ENCODE results near the gene TIGD6.
"Not testable (repeated sequence)": the region's sequence is repeated elsewhere in the genome, so short reads cannot be mapped to it uniquely, and the experiment has no call there.

The TIGD6 gene

DNA sequence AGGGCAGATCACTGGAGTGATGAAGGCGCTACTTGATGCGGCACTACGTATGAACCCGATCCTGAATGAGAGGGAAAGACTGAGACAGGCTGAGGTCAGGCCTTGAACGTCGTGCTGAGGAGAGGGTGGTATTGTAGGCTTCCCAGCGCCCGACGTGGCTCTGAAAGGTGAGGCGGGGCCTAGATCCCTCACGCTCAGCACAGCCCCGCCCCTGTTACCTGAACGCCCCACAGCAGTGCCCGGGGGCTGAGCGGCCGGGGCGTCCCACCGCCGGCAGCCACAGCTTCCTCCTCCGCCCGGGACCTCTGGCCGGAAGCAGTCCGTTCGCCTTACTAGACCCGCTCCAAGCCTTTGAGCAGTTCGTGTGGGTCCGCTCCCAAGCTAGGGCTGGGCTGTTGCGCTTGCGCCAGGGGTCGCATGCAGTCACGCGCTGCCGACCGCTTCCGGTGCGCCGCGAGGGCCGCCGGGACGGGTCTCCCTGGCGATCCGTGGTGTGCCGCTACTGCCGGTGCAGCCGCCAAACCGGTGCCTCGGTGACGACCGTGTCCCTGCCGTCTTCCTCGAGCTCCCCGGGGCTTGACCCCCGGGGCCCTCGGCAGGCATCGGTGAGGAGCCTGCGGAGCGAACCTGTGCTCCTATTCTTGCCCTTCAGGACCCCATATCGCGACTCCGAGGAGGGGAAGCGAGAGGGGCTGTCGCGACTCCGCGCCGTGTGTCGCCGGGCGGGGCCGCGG, at the start of gene TIGD6, which contains the start of gene HMGXB3:
Gene TIGD6 (minus strand): TSS at position 399 of the 734 bp plus-strand sequence. CDS start 4,306 bp downstream, outside the sequence.
Gene HMGXB3 (plus strand): TSS at position 484 of the 734 bp plus-strand sequence. CDS start 4,114 bp downstream, outside the sequence.
- no peak for TF ChIP-seq JUND (IDR thresholded peaks at IDR 0.05; ENCODE audit: low read depth)
- in situ Hi-C loops (cut with HindIII; ENCODE audit: low pct_unique_long_range_greater_than_20kb, low sequenced_read_pairs), result no loop called here
- peak; percentile 93 to 95 for DNase-seq (ENCODE audit: low read depth in 1 of 2, low spot score in 1 of 2)

DNA sequence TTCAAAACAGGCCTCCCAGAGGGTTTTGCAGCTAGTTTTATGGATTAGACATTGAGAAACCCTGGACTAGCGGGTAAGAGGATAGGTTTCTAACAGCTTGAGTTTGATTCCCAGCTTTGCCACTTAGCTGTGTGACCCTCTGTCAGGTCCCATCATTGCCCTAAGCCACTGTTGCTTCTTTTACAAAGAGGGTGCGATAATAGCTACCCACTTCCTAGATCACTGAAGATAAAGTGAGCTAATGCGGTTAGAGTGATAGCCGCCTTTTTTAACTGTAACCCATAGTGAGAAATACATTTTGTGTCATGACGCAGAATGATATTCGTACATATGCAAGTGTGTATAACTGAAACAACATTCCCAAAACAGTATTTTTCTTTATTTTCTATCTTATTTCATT, 45.6 kb upstream of the TIGD6 start:
- in situ Hi-C loops (cut with HindIII; ENCODE audit: low pct_unique_long_range_greater_than_20kb, low sequenced_read_pairs), result no loop called here
- TF ChIP-seq JUND (IDR thresholded peaks at IDR 0.05; ENCODE audit: low read depth), result no peak
- no peak for DNase-seq (ENCODE audit: low read depth in 1 of 2, low spot score in 1 of 2)

- no peak for TF ChIP-seq JUND (IDR thresholded peaks at IDR 0.05; ENCODE audit: low read depth)
- DNase-seq (ENCODE audit: low read depth in 1 of 2, low spot score in 1 of 2), result no peak
- in situ Hi-C loops (cut with HindIII; ENCODE audit: low pct_unique_long_range_greater_than_20kb, low sequenced_read_pairs), result no loop called here
These were observed 45.1 kb upstream of the TIGD6 start for GRCh38 chr5:150045549-150045948.

- no peak for TF ChIP-seq JUND (IDR thresholded peaks at IDR 0.05; ENCODE audit: low read depth)
- in situ Hi-C loops (cut with HindIII; ENCODE audit: low pct_unique_long_range_greater_than_20kb, low sequenced_read_pairs), result no loop called here
- DNase-seq (ENCODE audit: low read depth in 1 of 2, low spot score in 1 of 2), result no peak
These were observed 44.3 kb upstream of the TIGD6 start for GRCh38 chr5:150044712-150045111.

DNA sequence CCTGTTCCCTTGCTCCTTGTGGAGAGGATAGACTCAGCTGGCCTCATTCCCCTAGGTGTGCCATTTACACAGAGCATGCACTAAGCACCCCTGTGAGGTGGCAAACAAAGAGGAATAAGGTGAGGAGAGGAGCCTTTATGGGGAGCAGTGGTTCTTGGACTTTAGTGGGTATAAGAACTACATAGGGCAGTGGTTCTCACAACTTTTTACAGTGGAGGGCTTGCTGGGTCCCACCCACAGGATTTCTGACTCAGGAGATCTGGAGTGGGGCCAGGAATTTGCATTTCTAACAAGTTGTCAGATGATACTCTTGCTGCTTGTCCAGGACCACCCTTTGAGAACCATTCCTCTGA, 43.9 kb upstream of the TIGD6 start:
- DNase-seq (ENCODE audit: low read depth in 1 of 2, low spot score in 1 of 2), result no peak
- no peak for TF ChIP-seq JUND (IDR thresholded peaks at IDR 0.05; ENCODE audit: low read depth)
- in situ Hi-C loops (cut with HindIII; ENCODE audit: low pct_unique_long_range_greater_than_20kb, low sequenced_read_pairs), result no loop called here

DNA sequence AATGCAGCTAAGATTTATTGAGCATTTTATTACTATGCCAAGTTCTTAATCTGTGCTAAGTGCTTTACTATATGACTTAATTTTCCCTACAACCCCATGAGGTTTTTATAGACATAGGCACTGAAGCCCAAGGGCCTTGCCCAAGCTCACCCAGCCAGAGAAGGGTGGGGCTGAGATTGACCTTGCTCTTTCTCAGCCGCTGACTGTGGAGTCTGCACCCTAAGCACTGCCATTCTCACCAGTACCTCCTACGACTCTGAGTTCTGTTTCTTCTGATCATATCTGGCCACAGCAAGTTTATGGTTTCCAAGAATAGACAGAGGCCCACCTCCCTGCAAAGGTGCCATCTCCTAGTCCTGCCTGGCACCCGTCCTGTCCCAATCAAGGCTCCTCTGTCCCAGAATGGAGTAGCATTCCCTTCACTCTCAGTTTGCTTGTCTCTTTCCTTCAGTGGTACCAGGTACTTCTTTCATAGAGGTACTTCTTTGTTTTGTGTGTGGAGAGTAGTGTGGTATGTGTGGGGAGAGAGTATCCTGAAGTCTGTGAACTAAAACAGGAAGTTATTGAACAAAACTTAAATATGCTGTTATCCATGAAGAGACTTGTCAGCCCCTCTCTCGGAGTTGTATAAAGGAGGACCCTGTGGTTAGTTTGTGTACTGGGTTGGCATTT, 43.3 kb upstream of the TIGD6 start:
- TF ChIP-seq JUND (IDR thresholded peaks at IDR 0.05; ENCODE audit: low read depth), result no peak
- no peak for DNase-seq (ENCODE audit: low read depth in 1 of 2, low spot score in 1 of 2)
- in situ Hi-C loops (cut with HindIII; ENCODE audit: low pct_unique_long_range_greater_than_20kb, low sequenced_read_pairs), result no loop called here

- TF ChIP-seq JUND (IDR thresholded peaks at IDR 0.05; ENCODE audit: low read depth), result no peak
- DNase-seq (ENCODE audit: low read depth in 1 of 2, low spot score in 1 of 2), result no peak
- in situ Hi-C loops (cut with HindIII; ENCODE audit: low pct_unique_long_range_greater_than_20kb, low sequenced_read_pairs), result no loop called here
These were observed 42.0 kb upstream of the TIGD6 start for GRCh38 chr5:150042459-150042858.

GRCh38 chr5:150038547-150038946, 38.1 kb upstream of the TIGD6 start:
- TF ChIP-seq JUND (IDR thresholded peaks at IDR 0.05; ENCODE audit: low read depth), result no peak
- DNase-seq (ENCODE audit: low read depth in 1 of 2, low spot score in 1 of 2), result peak in 1 of 2 experiments; percentile 56
- in situ Hi-C loops (cut with HindIII; ENCODE audit: low pct_unique_long_range_greater_than_20kb, low sequenced_read_pairs), result no loop called here

- in situ Hi-C loops (cut with HindIII; ENCODE audit: low pct_unique_long_range_greater_than_20kb, low sequenced_read_pairs), result no loop called here
- TF ChIP-seq JUND (IDR thresholded peaks at IDR 0.05; ENCODE audit: low read depth), result no peak
- DNase-seq (ENCODE audit: low read depth in 1 of 2, low spot score in 1 of 2), result no peak
These were observed 36.1 kb upstream of the TIGD6 start for GRCh38 chr5:150036513-150036912.

DNA sequence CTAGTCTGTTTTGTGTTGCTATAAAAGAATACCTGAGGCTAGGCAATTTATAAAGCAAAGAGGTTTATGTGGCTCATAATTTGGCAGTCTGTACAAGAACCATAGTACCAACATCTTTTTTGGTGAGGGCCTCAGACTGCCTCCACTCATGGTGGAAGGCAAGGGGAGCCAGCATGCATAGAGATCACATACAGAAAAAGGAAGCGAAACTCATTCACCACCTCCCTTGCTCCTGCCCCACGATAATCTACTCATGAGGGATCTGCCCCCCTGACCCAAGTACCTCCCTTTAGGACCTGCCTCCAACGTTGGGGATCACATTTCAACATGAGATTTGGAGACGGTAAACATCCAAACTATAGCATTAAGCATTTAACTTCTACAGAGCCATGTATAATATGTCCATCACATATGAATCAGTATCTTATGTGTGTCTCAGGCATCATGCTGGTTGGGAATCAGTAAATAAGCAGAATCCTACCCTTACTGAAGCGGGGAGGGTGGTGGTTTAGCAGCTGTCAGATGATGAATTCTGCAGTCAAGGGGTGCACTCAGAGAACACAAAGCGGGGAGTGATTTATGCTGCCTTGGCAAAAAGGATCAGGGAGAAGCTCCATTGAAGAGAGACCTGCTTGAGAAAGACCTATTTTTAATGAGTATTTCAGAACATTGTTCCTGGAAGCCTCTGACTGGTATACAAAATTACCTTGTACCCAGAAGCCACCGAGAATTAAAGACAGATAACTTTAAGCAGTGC, 34.9 kb upstream of the TIGD6 start:
- TF ChIP-seq JUND (IDR thresholded peaks at IDR 0.05; ENCODE audit: low read depth), result no peak
- in situ Hi-C loops (cut with HindIII; ENCODE audit: low pct_unique_long_range_greater_than_20kb, low sequenced_read_pairs), result no loop called here
- no peak for DNase-seq (ENCODE audit: low read depth in 1 of 2, low spot score in 1 of 2)

DNA sequence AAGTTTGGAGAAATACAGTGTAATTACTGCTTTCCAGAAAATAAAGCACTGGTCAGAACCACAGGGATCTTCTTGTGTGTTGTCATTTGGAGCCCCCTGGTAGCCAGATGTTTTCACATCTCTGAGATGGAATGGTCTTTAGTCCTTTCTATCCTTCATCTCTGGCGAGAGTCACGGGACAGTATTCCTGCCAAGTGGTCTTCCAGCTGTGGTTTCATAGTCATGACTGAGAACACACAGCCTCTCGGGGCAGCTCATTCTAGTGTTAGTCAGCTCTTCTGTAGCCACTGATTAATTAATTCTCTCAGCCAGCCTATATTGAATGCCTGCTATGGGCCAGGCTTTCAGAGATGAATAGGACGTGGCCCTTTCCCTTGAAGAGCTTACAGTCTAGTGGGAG, 34.2 kb upstream of the TIGD6 start:
- in situ Hi-C loops (cut with HindIII; ENCODE audit: low pct_unique_long_range_greater_than_20kb, low sequenced_read_pairs), result no loop called here
- no peak for TF ChIP-seq JUND (IDR thresholded peaks at IDR 0.05; ENCODE audit: low read depth)
- DNase-seq (ENCODE audit: low read depth in 1 of 2, low spot score in 1 of 2), result no peak

- no peak for DNase-seq (ENCODE audit: low read depth in 1 of 2, low spot score in 1 of 2)
- no peak for TF ChIP-seq JUND (IDR thresholded peaks at IDR 0.05; ENCODE audit: low read depth)
- in situ Hi-C loops (cut with HindIII; ENCODE audit: low pct_unique_long_range_greater_than_20kb, low sequenced_read_pairs), result no loop called here
These were observed 32.9 kb upstream of the TIGD6 start for GRCh38 chr5:150033334-150033733.

- DNase-seq (ENCODE audit: low read depth in 1 of 2, low spot score in 1 of 2); in situ Hi-C loops (cut with HindIII; ENCODE audit: low pct_unique_long_range_greater_than_20kb, low sequenced_read_pairs): not testable (repeated sequence)
These were observed 27.6 kb upstream of the TIGD6 start for GRCh38 chr5:150028047-150028446.

Data from T47D (cell line).